B cell (primary cell): ENCODE measurements around the gene TAS2R60. TPM values are rescaled to one million over a fixed set of nuclear protein-coding genes. Genes with fewer than 3 reads are reported as not detected.

Experiments
- ATAC-seq: fragments of 200-7000 bp; cut with Tn5 transposase; one replicate; pipeline ENCODE4 v1.10.0; 2021; ENCODE audit warnings: low read depth, mild to moderate bottlenecking, moderate number of reproducible peaks, moderate library complexity
- CTCF ChIA-PET: fragments of 350-600 bp; sonication (Branson Sonifier 250); formaldehyde crosslinking; loops from one replicate; lab custom pipeline; 2021; ENCODE audit warnings: antibody characterized with exemption, inconsistent platforms; lab: Charles Lee
- POLR2A ChIA-PET: fragments of 350-600 bp; sonication (Branson Sonifier 250); formaldehyde crosslinking; loops from one replicate; lab custom pipeline; 2021; ENCODE audit warnings: antibody characterized with exemption; lab: Charles Lee
- DNase-seq: peaks from one replicate; pipeline ENCODE4 v3.0.0; 2013
- H2AFZ ChIP-seq: 2 replicates; pipeline ENCODE4 v1.6.1; 2012; ENCODE audit warnings: mild to moderate bottlenecking, low read depth, low read length; ENCODE audit not compliant: insufficient read depth, poor library complexity, severe bottlenecking
- H3K27ac ChIP-seq, 2 donors: 1 replicate in 1 of 2; 2 replicates in 1 of 2; pipeline ENCODE4 v1.5.1; 2012 to 2013; ENCODE audit warnings: low read length in 2 of 2, mild to moderate bottlenecking in 2 of 2, moderate library complexity in 1 of 2
- H3K27me3 ChIP-seq, 4 experiments: fragments of 200-600 bp in 1 of 4; sonication (generic) in 1 of 4; replicated peaks in 1 of 4; 1 replicate in 2 of 4; 2 replicates in 2 of 4; pipeline versions ENCODE4 v1.6.1 to v1.7.0; 2013 to 2016; ENCODE audit warnings: low read length in 3 of 4, mild to moderate bottlenecking in 2 of 4, mixed read lengths in 1 of 4, moderate library complexity in 1 of 4; ENCODE audit not compliant: insufficient read depth in 4 of 4, control insufficient read depth in 3 of 4; ENCODE audit errors: control extremely low read depth in 1 of 4
- H3K36me3 ChIP-seq, 2 experiments: replicated peaks in 1 of 2; 1 replicate in 1 of 2; 2 replicates in 1 of 2; pipeline versions ENCODE4 v1.6.1 to v1.7.1; 2013; ENCODE audit warnings: low read length in 1 of 2; ENCODE audit not compliant: insufficient read depth in 2 of 2, control insufficient read depth in 1 of 2; ENCODE audit errors: control extremely low read depth in 1 of 2, extremely low read depth in 1 of 2
- H3K4me1 ChIP-seq, 2 donors: fragments of 200-600 bp in 1 of 2; sonication (generic) in 1 of 2; 1 replicate in 1 of 2; 2 replicates in 1 of 2; pipeline versions ENCODE4 v1.5.1 to v1.6.1; 2013 to 2017; ENCODE audit warnings: low read length in 2 of 2; ENCODE audit not compliant: control insufficient read depth in 2 of 2, insufficient read depth in 2 of 2
- H3K4me2 ChIP-seq: replicated peaks from 2 replicates; pipeline ENCODE3; 2012; ENCODE audit warnings: mild to moderate bottlenecking, low read depth, low read length; ENCODE audit not compliant: poor library complexity, severe bottlenecking
- H3K4me3 ChIP-seq, 5 experiments: fragments of 200-600 bp in 1 of 5; sonication (generic) in 1 of 5; 1 replicate in 3 of 5; 2 replicates in 2 of 5; pipeline versions ENCODE4 v1.5.1 to v1.7.0; 2011 to 2016; ENCODE audit warnings: low read length in 4 of 5, mild to moderate bottlenecking in 4 of 5, low read depth in 2 of 5, control low read depth in 1 of 5, moderate library complexity in 1 of 5; ENCODE audit not compliant: insufficient read depth in 1 of 5; ENCODE audit errors: control extremely low read depth in 1 of 5, extremely low read depth in 1 of 5
- H3K79me2 ChIP-seq: fragments of 200-600 bp; sonication (generic); one replicate; pipeline ENCODE4 v1.6.0; 2016; ENCODE audit warnings: low read length; ENCODE audit not compliant: control insufficient read depth, insufficient read depth
- H3K9ac ChIP-seq: fragments of 200-600 bp; sonication (generic); 2 replicates; pipeline ENCODE4 v1.6.1; 2017; ENCODE audit warnings: mild to moderate bottlenecking, low read length, moderate library complexity
- H3K9me3 ChIP-seq, 3 donors: one replicate each; pipeline versions ENCODE4 v1.6.1 to v1.7.1; 2013; ENCODE audit warnings: low read length in 2 of 3; ENCODE audit not compliant: control insufficient read depth in 2 of 3, insufficient read depth in 1 of 3; ENCODE audit errors: control extremely low read depth in 1 of 3
- H4K20me1 ChIP-seq: 2 replicates; pipeline ENCODE4 v1.6.0; 2012; ENCODE audit warnings: mild to moderate bottlenecking, low read length; ENCODE audit not compliant: insufficient read depth, control insufficient read depth, poor library complexity, severe bottlenecking
- H3K27ac Mint-ChIP-seq: one replicate; pipeline ENCODE4 v1.8.0; 2021; ENCODE audit warnings: mixed read lengths
- H3K27me3 Mint-ChIP-seq: one replicate; pipeline ENCODE4 v1.8.0; 2021; ENCODE audit warnings: mixed read lengths
- H3K4me1 Mint-ChIP-seq: one replicate; pipeline ENCODE4 v1.8.0; 2021; ENCODE audit warnings: mixed read lengths
- H3K4me3 Mint-ChIP-seq: one replicate; pipeline ENCODE4 v1.8.0; 2021; ENCODE audit warnings: mixed read lengths
- H3K9me3 Mint-ChIP-seq: one replicate; pipeline ENCODE4 v1.8.0; 2022; ENCODE audit warnings: mixed read lengths; ENCODE audit not compliant: insufficient read depth
- CTCF ChIP-seq: fragments of 200-600 bp; IDR thresholded peaks from one replicate; pipeline ENCODE4 v1.8.0; 2022; ENCODE audit warnings: antibody characterized with exemption, mild to moderate bottlenecking
- EZH2 ChIP-seq: IDR thresholded peaks from 2 replicates; pipeline ENCODE4 v1.6.1; 2012; ENCODE audit warnings: borderline replicate concordance, low read depth, mild to moderate bottlenecking, moderate library complexity, low read length; ENCODE audit not compliant: insufficient read depth, poor library complexity, severe bottlenecking
- WGBS: methylation state at CpG from one replicate; pipeline ENCODE4 v1.1.5; 2013; ENCODE audit warnings: missing lambda C conversion rate; ENCODE audit not compliant: insufficient coverage; 5-methylcytosine and 5-hydroxymethylcytosine counted together
- intact Hi-C: fragments of 100-400 bp; cut with micrococcal nuclease; formaldehyde crosslinking; loops from one replicate; pipeline ENCODE4 v1.10.0; 2022
- polyA plus RNA-seq: library from polyadenylated mRNA; depleted of rRNA; stranded (reverse); fragments of >200 nt; gene quantifications from 2 replicates; pipeline ENCODE4 v1.2.3, GENCODE V29; 2012
- total RNA-seq, 2 donors: library from RNA; stranded (reverse); fragments of 120-200 nt in 1 of 2; gene quantifications; 1 replicate in 1 of 2; 2 replicates in 1 of 2; pipeline versions ENCODE4 v1.2.3 to v1.2.4, GENCODE V29; 2013 to 2022

TAS2R60 gene
- total and polyA plus RNA-seq, 2 donors (not counting 1 experiment from before 2014, with no cell fraction given) = not detected

- Mint-ChIP-seq H3K27ac (no peak overlapping the region), H3K9me3 (no peaks in the 10 kb centered on the region), H3K27me3 (peaks cover 43% of the 10 kb centered on the region), H3K4me1 (peaks cover 29% of the 10 kb centered on the region), H3K4me3 (peak overlapping the region; percentile 41)
- no peak for TF ChIP-seq EZH2
- TF ChIP-seq CTCF = no peak
- H3K79me2 ChIP-seq = no peaks in the 10 kb centered on the region
- H4K20me1 ChIP-seq = no peaks in the 10 kb centered on the region
- no peak for ATAC-seq
- WGBS = 57% methylated on average over 5 of the region's 6 CpGs
- no peak overlapping the region for H3K4me3 ChIP-seq
- H3K4me1 ChIP-seq = peaks cover 27 to 29% of the 10 kb centered on the region in 2 donors
- no peaks in the 10 kb centered on the region for H3K9me3 ChIP-seq
- ChIA-PET POLR2A (no interaction called here), CTCF (interaction anchor here (1.0 kb wide), 1 partner anchor 170 kb away, joined by 4 read pairs; no protein-coding TSS in a partner anchor)
- H3K36me3 ChIP-seq = no peaks in the 10 kb centered on the region
- no peak overlapping the region for H2AFZ ChIP-seq
- H3K27me3 ChIP-seq = peaks cover 0 to 41% (median 21%) of the 10 kb centered on the region in 4 experiments
- H3K9ac ChIP-seq = no peak overlapping the region
- H3K4me2 ChIP-seq = no peak overlapping the region
- intact Hi-C loops = loop anchor here (10.0 kb wide), 1 partner anchor 46 kb away; the partner anchor contains the start of gene FAM131B
- H3K27ac ChIP-seq = no peak overlapping the region
- no peak for DNase-seq
Observed at GRCh38 chr7:143410521-143411004, 32.7 kb upstream of the TAS2R60 start.

- H3K4me3 Mint-ChIP-seq = no peak overlapping the region
- Histone ChIP-seq H3K27me3 (peaks cover 0 to 52% (median 26%) of the 10 kb centered on the region in 4 experiments), H3K79me2 (no peaks in the 10 kb centered on the region), H3K4me3 (no peak overlapping the region), H3K4me1 (peaks cover 27 to 29% of the 10 kb centered on the region in 2 donors), H2AFZ (no peak overlapping the region), H3K36me3 (no peaks in the 10 kb centered on the region), H3K27ac (no peak overlapping the region), H3K9me3 (no peaks in the 10 kb centered on the region), H3K9ac (no peak overlapping the region), H4K20me1 (no peaks in the 10 kb centered on the region), H3K4me2 (no peak overlapping the region)
- ChIA-PET POLR2A (no interaction called here), CTCF (no interaction called here)
- H3K9me3 Mint-ChIP-seq = no peaks in the 10 kb centered on the region
- WGBS = 17% methylated on average over 3 of the region's 5 CpGs
- ATAC-seq (no peak), DNase-seq (no peak)
- intact Hi-C loops = loop anchor here (10.0 kb wide), 1 partner anchor 47 kb away; the partner anchor contains the start of gene FAM131B
- peaks cover 29% of the 10 kb centered on the region for H3K4me1 Mint-ChIP-seq
- TF ChIP-seq EZH2 = no peak
- TF ChIP-seq CTCF = no peak
- H3K27ac Mint-ChIP-seq = no peak overlapping the region
- peaks cover 51% of the 10 kb centered on the region for H3K27me3 Mint-ChIP-seq
Observed at GRCh38 chr7:143411976-143412708, 31.1 kb upstream of the TAS2R60 start.
